GM12872 (cell line): Measurements from ENCODE around the gene NRIP1.

Experiments used
- CTCF ChIP-seq: IDR thresholded peaks from 3 replicates; pipeline ENCODE4 v1.5.1; 2011; ENCODE audit warnings: low read depth, mild to moderate bottlenecking, low read length, moderate library complexity; ENCODE audit not compliant: insufficient read depth

Gene NRIP1

DNA sequence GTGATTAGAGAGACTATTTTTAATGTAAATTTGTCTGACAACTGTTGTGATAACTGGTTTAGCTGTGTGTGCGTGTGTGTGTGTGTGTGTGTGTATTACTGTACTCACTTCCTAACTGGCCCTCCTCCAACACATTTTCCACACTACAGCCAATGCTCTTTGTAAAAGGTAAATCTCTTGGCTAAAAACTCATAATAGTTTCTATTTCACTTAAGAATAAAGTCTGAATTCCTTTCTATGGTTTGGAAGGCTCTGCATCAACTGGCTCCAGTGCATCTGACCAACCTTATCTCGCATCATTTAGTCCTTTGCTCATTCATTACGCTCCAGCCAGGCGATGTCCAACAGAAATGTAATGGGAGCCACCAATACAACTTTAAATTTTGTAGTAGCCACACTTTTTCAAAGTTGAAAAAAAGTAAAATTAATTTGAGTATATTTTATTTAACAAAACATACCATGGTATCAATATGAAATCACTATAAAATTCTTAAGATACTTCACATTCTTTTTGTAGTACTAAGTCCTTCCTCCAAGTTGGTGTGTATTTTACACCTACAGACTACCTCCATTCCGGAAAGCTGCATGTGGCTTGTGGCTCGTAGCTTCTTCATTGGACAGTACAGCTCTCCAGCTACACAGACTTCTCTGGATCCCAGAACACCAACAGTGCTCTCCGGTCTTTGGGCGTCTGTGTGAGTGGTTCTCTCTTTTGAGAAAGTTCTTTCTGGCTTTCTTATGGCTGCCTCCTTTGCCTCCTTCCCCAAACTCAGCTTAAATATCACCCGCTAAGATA is 68.9 kb downstream of the NRIP1 start:
- TF ChIP-seq CTCF: no peak

GRCh38 chr21:14995226-14995625 is 69.6 kb downstream of the NRIP1 start:
- no peak for TF ChIP-seq CTCF

DNA sequence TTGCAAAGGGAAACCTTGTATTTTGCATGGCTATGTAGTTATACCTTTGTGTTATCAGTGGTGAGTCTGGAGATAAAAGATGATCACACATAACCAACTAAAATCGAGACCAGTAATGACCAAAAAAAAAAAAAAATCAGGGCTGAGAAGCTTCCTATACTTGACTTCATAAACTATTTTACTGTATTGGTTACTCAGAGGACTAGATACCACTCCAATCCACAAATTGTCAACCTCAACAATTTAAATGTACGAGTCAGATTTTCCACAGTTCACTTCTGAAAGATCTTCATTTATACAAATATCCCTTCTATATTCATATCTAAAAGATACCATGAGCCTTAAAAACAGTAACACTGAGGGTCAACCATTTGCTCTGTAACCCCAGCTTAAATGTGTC is 71.7 kb downstream of the NRIP1 start:
- TF ChIP-seq CTCF: no peak

GRCh38 chr21:14991957-14992356 is 72.8 kb downstream of the NRIP1 start:
- no peak for TF ChIP-seq CTCF

- TF ChIP-seq CTCF: no peak
These were observed 75.4 kb downstream of the NRIP1 start for GRCh38 chr21:14989359-14989758.

DNA sequence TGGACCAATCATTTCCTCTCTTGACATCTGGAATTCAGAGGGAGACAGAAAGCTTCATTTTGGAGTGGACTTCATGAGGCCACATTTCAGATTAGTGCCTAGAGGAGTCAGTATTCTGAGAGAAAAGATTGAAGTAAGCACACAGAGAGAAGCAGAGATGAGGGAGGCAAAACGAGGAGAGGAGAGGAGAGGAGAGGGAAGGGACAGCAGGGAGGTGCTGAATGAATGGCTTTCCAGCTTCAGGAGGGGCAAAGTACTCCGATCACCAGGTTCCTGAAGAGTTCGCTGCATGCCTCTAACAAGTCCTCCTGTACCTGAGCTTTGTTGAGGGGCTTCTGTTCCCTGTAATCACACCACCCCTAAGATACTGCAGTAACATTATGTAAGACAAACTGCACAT is 76.0 kb downstream of the NRIP1 start:
- no peak for TF ChIP-seq CTCF

- no peak for TF ChIP-seq CTCF
These were observed 77.2 kb downstream of the NRIP1 start for GRCh38 chr21:14987370-14988170.
